Measurements from ENCODE around the gene ATG9B.

ATG9B gene

GRCh38 chr7:151056283-151056665, 32.0 kb upstream of the ATG9B start:
- Histone ChIP-seq H3K27ac (ENCODE audit: poor library complexity, severe bottlenecking) (no peak overlapping the region), H3K27me3 (ENCODE audit: insufficient read depth, poor library complexity, severe bottlenecking) (no peaks in the 10 kb centered on the region), H3K36me3 (ENCODE audit: low read depth) (no peaks in the 10 kb centered on the region), H3K4me3 (ENCODE audit: severe bottlenecking) (no peak overlapping the region), H3K9me3 (ENCODE audit: severe bottlenecking) (no peaks in the 10 kb centered on the region), H3K4me1 (ENCODE audit: insufficient read depth, poor library complexity, severe bottlenecking) (peaks cover 9% of the 10 kb centered on the region)
- DNase-seq (ENCODE audit: low spot score) (no peak), ATAC-seq (ENCODE audit: low read depth) (no peak)
- TF ChIP-seq CTCF (IDR thresholded peaks at IDR 0.05; ENCODE audit: poor library complexity, severe bottlenecking), result no peak

- no peak for TF ChIP-seq CTCF (IDR thresholded peaks at IDR 0.05; ENCODE audit: poor library complexity, severe bottlenecking)
- Histone ChIP-seq H3K27me3 (ENCODE audit: insufficient read depth, poor library complexity, severe bottlenecking) (peaks cover 6% of the 10 kb centered on the region), H3K27ac (ENCODE audit: poor library complexity, severe bottlenecking) (no peak overlapping the region), H3K9me3 (ENCODE audit: severe bottlenecking) (no peaks in the 10 kb centered on the region), H3K4me1 (ENCODE audit: insufficient read depth, poor library complexity, severe bottlenecking) (peaks cover 3% of the 10 kb centered on the region), H3K36me3 (ENCODE audit: low read depth) (no peaks in the 10 kb centered on the region), H3K4me3 (ENCODE audit: severe bottlenecking) (no peak overlapping the region)
- no peak for DNase-seq (ENCODE audit: low spot score)
- no peak for ATAC-seq (ENCODE audit: low read depth)
Measured at GRCh38 chr7:151053751-151054150, 29.5 kb upstream of the ATG9B start.

GRCh38 chr7:151053096-151053495, 28.8 kb upstream of the ATG9B start:
- Histone ChIP-seq H3K27ac (ENCODE audit: poor library complexity, severe bottlenecking) (no peak overlapping the region), H3K36me3 (ENCODE audit: low read depth) (no peaks in the 10 kb centered on the region), H3K9me3 (ENCODE audit: severe bottlenecking) (no peaks in the 10 kb centered on the region), H3K27me3 (ENCODE audit: insufficient read depth, poor library complexity, severe bottlenecking) (peaks cover 6% of the 10 kb centered on the region), H3K4me3 (ENCODE audit: severe bottlenecking) (no peak overlapping the region), H3K4me1 (ENCODE audit: insufficient read depth, poor library complexity, severe bottlenecking) (no peaks in the 10 kb centered on the region)
- DNase-seq (ENCODE audit: low spot score) (no peak), ATAC-seq (ENCODE audit: low read depth) (no peak)
- TF ChIP-seq CTCF (IDR thresholded peaks at IDR 0.05; ENCODE audit: poor library complexity, severe bottlenecking), result no peak

GRCh38 chr7:151051108-151051507, 26.8 kb upstream of the ATG9B start:
- DNase-seq (ENCODE audit: low spot score) (no peak), ATAC-seq (ENCODE audit: low read depth) (peak; percentile 67)
- H3K36me3 ChIP-seq (ENCODE audit: low read depth), result no peaks in the 10 kb centered on the region
- TF ChIP-seq CTCF (IDR thresholded peaks at IDR 0.05; ENCODE audit: poor library complexity, severe bottlenecking), result no peak
- H3K27ac ChIP-seq (ENCODE audit: poor library complexity, severe bottlenecking), result no peak overlapping the region
- no peaks in the 10 kb centered on the region for H3K4me1 ChIP-seq (ENCODE audit: insufficient read depth, poor library complexity, severe bottlenecking)
- H3K4me3 ChIP-seq (ENCODE audit: severe bottlenecking), result no peak overlapping the region
- H3K27me3 ChIP-seq (ENCODE audit: insufficient read depth, poor library complexity, severe bottlenecking), result peaks cover 6% of the 10 kb centered on the region
- H3K9me3 ChIP-seq (ENCODE audit: severe bottlenecking), result no peaks in the 10 kb centered on the region

- Histone ChIP-seq H3K4me1 (ENCODE audit: insufficient read depth, poor library complexity, severe bottlenecking) (no peaks in the 10 kb centered on the region), H3K9me3 (ENCODE audit: severe bottlenecking) (no peaks in the 10 kb centered on the region), H3K36me3 (ENCODE audit: low read depth) (no peaks in the 10 kb centered on the region), H3K27ac (ENCODE audit: poor library complexity, severe bottlenecking) (no peak overlapping the region), H3K4me3 (ENCODE audit: severe bottlenecking) (no peak overlapping the region), H3K27me3 (ENCODE audit: insufficient read depth, poor library complexity, severe bottlenecking) (peaks cover 6% of the 10 kb centered on the region)
- no peak for TF ChIP-seq CTCF (IDR thresholded peaks at IDR 0.05; ENCODE audit: poor library complexity, severe bottlenecking)
- ATAC-seq (ENCODE audit: low read depth) (no peak), DNase-seq (ENCODE audit: low spot score) (no peak)
Measured at GRCh38 chr7:151048911-151049463, 24.7 kb upstream of the ATG9B start.

Measured in RWPE2 (cell line).